OCI-LY3 (cell line): ENCODE measurements around the gene CYBRD1.

Experiments used
- CTCF ChIP-seq: fragments of 200-600, 300-600 bp; sonication (generic); IDR thresholded peaks from 2 replicates; pipeline ENCODE4 v1.5.1; 2014; ENCODE audit warnings: antibody characterized with exemption, low read length, low read depth
- EZH2phosphoT487 ChIP-seq: fragments of 200-600 bp; shearing (Covaris generic); IDR thresholded peaks from 2 replicates; pipeline ENCODE4 v1.6.1; 2018; ENCODE audit warnings: antibody characterized with exemption, mixed run types, low read depth

GRCh38 chr2:171514908-171515582, 7.2 kb upstream of the CYBRD1 start:
- no peak for TF ChIP-seq EZH2phosphoT487
- TF ChIP-seq CTCF, result no peak
